Adrenal gland (tissue), 5 donors: Measurements from ENCODE around the gene ACLY.

Source experiments
- POLR2A ChIP-seq, 2 donors: fragments of 450-650 bp; IDR thresholded peaks; one replicate each; pipeline ENCODE4 v1.6.1; 2017; ENCODE audit warnings: antibody characterized with exemption in 2 of 2, mild to moderate bottlenecking in 2 of 2, moderate library complexity in 1 of 2
- TF ChIP-seq, protein P1 (sequence below), 6 experiments: fragments of 450-650 bp in 4 of 6; fragments of 200-600 bp in 2 of 6; sonication (generic) in 1 of 6; IDR thresholded peaks; 1 replicate in 5 of 6; 2 replicates in 1 of 6; pipeline versions ENCODE4 v1.5.1 to v1.8.0; 2016 to 2021; ENCODE audit warnings: antibody characterized with exemption in 6 of 6, mild to moderate bottlenecking in 2 of 6, moderate library complexity in 1 of 6
- donor health status: DM: no; HTN: no; CAD: no.

DNA sequence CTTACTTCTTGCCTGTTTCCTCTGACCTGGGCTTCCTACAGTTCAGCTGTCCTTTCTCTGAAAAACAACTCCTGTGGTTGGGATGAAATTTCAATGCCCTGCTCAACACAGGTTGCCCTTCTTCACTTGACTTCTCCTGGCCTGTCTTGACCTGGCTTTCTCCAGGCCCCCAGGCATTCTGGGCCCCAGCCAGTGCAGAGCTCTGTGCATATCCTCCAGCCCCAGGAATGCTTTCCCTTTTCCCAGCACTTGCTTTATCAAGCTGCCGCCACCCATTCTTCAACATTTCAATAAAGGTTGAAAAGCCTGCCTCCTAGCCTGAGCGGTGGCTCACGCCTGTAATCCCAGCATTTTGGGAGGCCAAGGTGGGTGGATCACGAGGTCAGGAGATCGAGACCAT is 22.4 kb upstream of the ACLY start:
- TF ChIP-seq, protein P1, sequence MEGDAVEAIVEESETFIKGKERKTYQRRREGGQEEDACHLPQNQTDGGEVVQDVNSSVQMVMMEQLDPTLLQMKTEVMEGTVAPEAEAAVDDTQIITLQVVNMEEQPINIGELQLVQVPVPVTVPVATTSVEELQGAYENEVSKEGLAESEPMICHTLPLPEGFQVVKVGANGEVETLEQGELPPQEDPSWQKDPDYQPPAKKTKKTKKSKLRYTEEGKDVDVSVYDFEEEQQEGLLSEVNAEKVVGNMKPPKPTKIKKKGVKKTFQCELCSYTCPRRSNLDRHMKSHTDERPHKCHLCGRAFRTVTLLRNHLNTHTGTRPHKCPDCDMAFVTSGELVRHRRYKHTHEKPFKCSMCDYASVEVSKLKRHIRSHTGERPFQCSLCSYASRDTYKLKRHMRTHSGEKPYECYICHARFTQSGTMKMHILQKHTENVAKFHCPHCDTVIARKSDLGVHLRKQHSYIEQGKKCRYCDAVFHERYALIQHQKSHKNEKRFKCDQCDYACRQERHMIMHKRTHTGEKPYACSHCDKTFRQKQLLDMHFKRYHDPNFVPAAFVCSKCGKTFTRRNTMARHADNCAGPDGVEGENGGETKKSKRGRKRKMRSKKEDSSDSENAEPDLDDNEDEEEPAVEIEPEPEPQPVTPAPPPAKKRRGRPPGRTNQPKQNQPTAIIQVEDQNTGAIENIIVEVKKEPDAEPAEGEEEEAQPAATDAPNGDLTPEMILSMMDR (IDR thresholded peaks at IDR 0.05) = no peak
- no peak for TF ChIP-seq POLR2A (IDR thresholded peaks at IDR 0.05)
